Neural cell (in vitro differentiated cells): Measurements from ENCODE around the gene THRA.
"Not testable (repeated sequence)": the region's sequence is repeated elsewhere in the genome, so short reads cannot be mapped to it uniquely, and the experiment has no call there.

Experiments used
- POLR2AphosphoS5 ChIP-seq: IDR thresholded peaks from 2 replicates; pipeline ENCODE4 v1.6.1; 2012
- TF ChIP-seq, protein P1 (sequence below): IDR thresholded peaks from 2 replicates; pipeline ENCODE4 v1.6.1; 2012; ENCODE audit warnings: borderline replicate concordance

DNA sequence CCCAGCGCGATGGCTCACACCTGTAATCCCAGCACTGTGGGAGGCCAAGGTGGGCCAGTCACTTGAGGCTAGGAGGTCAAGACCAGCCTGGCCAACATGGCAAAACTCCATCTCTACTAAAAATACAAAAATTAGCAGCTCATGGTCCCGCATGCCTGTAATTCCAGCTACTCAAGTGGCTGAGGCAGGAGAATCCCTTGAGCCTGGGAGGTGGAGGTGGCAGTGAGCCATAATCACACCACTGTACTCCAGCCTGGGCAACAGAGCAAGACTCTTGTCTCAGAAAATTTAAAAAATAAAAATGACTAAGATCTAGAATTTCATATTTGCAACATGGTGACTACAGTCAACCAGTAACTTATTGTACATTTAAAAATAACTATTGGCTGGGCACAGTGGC lies 80.4 kb downstream of the THRA start:
- TF ChIP-seq, protein P1, sequence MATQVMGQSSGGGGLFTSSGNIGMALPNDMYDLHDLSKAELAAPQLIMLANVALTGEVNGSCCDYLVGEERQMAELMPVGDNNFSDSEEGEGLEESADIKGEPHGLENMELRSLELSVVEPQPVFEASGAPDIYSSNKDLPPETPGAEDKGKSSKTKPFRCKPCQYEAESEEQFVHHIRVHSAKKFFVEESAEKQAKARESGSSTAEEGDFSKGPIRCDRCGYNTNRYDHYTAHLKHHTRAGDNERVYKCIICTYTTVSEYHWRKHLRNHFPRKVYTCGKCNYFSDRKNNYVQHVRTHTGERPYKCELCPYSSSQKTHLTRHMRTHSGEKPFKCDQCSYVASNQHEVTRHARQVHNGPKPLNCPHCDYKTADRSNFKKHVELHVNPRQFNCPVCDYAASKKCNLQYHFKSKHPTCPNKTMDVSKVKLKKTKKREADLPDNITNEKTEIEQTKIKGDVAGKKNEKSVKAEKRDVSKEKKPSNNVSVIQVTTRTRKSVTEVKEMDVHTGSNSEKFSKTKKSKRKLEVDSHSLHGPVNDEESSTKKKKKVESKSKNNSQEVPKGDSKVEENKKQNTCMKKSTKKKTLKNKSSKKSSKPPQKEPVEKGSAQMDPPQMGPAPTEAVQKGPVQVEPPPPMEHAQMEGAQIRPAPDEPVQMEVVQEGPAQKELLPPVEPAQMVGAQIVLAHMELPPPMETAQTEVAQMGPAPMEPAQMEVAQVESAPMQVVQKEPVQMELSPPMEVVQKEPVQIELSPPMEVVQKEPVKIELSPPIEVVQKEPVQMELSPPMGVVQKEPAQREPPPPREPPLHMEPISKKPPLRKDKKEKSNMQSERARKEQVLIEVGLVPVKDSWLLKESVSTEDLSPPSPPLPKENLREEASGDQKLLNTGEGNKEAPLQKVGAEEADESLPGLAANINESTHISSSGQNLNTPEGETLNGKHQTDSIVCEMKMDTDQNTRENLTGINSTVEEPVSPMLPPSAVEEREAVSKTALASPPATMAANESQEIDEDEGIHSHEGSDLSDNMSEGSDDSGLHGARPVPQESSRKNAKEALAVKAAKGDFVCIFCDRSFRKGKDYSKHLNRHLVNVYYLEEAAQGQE: not testable (repeated sequence)
- TF ChIP-seq POLR2AphosphoS5: not testable (repeated sequence)
